ENCODE results near the gene GLO1. TPM values are rescaled to one million over a fixed set of nuclear protein-coding genes. Genes with fewer than 3 reads are reported as not detected.

GLO1 gene
- total RNA-seq, 1 donor from 2014 or later: 53.8 TPM

Other genes starting within 250 kb of the GLO1 start
- gene BTBD9, start 63.2 kb downstream of the GLO1 start, total RNA-seq: 15.6 TPM
- gene DNAH8, start 12.2 kb upstream of the GLO1 start, total RNA-seq: not detected